IMR-90 (cell line): ENCODE results near the gene MBNL3.

Experiments
- BHLHE40 ChIP-seq: fragments of 150-350 bp; IDR thresholded peaks from 2 replicates; pipeline ENCODE4 v1.6.1; 2016; ENCODE audit warnings: mild to moderate bottlenecking, low read depth, low read length
- CEBPB ChIP-seq: IDR thresholded peaks from 2 replicates; pipeline ENCODE4 v1.6.1; 2012; ENCODE audit warnings: low read depth, low read length, improper control_type of control experiment
- CHD1 ChIP-seq: IDR thresholded peaks from 2 replicates; pipeline ENCODE4 v1.6.1; 2012; ENCODE audit warnings: low read depth, low read length, improper control_type of control experiment
- CTCF ChIP-seq: conservative IDR thresholded peaks from 2 replicates; pipeline ENCODE4 v1.5.1; 2012; ENCODE audit warnings: mild to moderate bottlenecking, low read depth, low read length, improper control_type of control experiment
- ELK1 ChIP-seq: fragments of 150-350 bp; IDR thresholded peaks from 2 replicates; pipeline ENCODE4 v1.6.1; 2016; ENCODE audit warnings: low read depth, mild to moderate bottlenecking, low read length, moderate library complexity, borderline replicate concordance
- FOS ChIP-seq: fragments of 150-350 bp; IDR thresholded peaks from 2 replicates; pipeline ENCODE4 v1.6.1; 2016; ENCODE audit warnings: low read depth, low read length
- MAZ ChIP-seq: IDR thresholded peaks from 2 replicates; pipeline ENCODE4 v1.6.1; 2012; ENCODE audit warnings: low read depth, mild to moderate bottlenecking, low read length, improper control_type of control experiment, moderate library complexity, borderline replicate concordance
- MXI1 ChIP-seq: IDR thresholded peaks from 2 replicates; pipeline ENCODE4 v1.6.1; 2012; ENCODE audit warnings: low read depth, mild to moderate bottlenecking, low read length, moderate library complexity, borderline replicate concordance
- POLR2A ChIP-seq: IDR thresholded peaks from 2 replicates; pipeline ENCODE4 v1.6.1; 2012; ENCODE audit warnings: mild to moderate bottlenecking, low read depth, low read length
- RAD21 ChIP-seq: IDR thresholded peaks from 2 replicates; pipeline ENCODE4 v1.6.1; 2012; ENCODE audit warnings: low read length, improper control_type of control experiment
- RCOR1 ChIP-seq: IDR thresholded peaks from 2 replicates; pipeline ENCODE4 v1.6.1; 2012; ENCODE audit warnings: mild to moderate bottlenecking, low read length, improper control_type of control experiment; ENCODE audit not compliant: insufficient replicate concordance
- USF2 ChIP-seq: fragments of 150-350 bp; IDR thresholded peaks from 2 replicates; pipeline ENCODE4 v1.6.1; 2017; ENCODE audit warnings: mild to moderate bottlenecking, antibody characterized with exemption, low read length, low read depth

GRCh38 chrX:132364313-132364712, 124.5 kb downstream of the MBNL3 start:
- TF ChIP-seq CTCF (no peak), MXI1 (no peak), POLR2A (no peak), ELK1 (no peak), CHD1 (no peak), RAD21 (no peak), MAZ (no peak), USF2 (no peak), CEBPB (no peak), BHLHE40 (no peak), FOS (no peak), RCOR1 (no peak)
